Subcutaneous adipose tissue (tissue), 4 donors: ENCODE data around the gene JAKMIP1. TPM values are rescaled to one million over a fixed set of nuclear protein-coding genes. Genes with fewer than 3 reads are reported as not detected.

ENCODE experiments used
- total RNA-seq, 4 donors: library from RNA; depleted of rRNA; stranded (reverse); fragments of >200 nt; gene quantifications; one replicate each; pipeline ENCODE4 v1.1.0, GENCODE V29; 2016
- TF ChIP-seq, protein P1 (sequence below): fragments of 450-650 bp; IDR thresholded peaks from one replicate; pipeline ENCODE4 v1.5.1; 2016; ENCODE audit warnings: low read depth, mild to moderate bottlenecking, control low read depth, antibody characterized with exemption, moderate library complexity

Gene JAKMIP1
- under 1 TPM; 0.33 to 0.88 (median 0.36) TPM for total RNA-seq

DNA sequence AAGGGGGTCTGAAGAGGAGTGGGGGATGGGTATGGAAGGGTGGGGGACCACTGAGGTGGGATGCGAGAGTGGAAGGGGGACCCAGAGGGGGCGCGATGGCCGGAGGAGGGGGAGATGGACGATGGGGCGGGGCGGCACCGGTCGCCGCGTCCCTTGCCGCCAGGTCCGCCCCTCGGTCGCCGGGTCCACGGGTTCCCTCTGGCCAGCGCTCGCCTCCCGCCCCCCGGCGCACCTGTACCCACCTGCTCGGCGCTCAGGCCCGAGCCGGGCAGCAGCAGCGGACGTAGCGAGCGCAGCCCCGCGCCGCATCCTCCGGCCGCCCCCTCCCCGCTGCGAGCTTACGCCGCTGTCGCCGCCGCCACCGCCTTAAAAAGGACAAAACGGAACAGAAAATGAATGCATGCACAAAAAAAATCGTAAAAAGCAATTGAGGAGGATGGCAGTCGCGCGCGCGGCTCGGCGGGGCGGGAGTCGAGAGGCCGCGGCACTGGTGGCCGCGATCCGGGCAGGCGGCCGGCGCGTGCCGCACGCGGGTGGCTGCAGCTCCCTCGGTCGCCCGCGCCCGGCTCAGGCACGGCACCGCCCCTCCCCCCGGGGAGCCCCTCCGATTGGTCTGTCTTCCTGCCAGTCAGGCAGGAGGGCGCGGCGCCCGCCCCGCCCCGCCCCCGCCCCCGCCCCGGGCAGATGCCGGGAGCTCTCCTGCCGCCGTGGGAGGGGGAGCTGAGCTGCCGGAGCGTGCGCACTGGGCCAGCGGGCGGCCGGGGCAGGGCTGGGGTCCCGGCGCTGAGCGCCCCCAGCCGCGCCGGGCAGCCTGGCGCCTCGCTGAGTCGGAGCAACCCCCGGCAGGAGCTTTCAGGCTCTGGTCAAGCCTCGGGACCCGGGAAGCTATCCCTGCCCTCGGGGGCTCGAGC is at the start of gene JAKMIP1:
Gene JAKMIP1, minus strand, starts transcription at position 539 of the 911 bp plus-strand sequence. CDS start 87,699 bp downstream, outside the sequence.
- TF ChIP-seq, protein P1, sequence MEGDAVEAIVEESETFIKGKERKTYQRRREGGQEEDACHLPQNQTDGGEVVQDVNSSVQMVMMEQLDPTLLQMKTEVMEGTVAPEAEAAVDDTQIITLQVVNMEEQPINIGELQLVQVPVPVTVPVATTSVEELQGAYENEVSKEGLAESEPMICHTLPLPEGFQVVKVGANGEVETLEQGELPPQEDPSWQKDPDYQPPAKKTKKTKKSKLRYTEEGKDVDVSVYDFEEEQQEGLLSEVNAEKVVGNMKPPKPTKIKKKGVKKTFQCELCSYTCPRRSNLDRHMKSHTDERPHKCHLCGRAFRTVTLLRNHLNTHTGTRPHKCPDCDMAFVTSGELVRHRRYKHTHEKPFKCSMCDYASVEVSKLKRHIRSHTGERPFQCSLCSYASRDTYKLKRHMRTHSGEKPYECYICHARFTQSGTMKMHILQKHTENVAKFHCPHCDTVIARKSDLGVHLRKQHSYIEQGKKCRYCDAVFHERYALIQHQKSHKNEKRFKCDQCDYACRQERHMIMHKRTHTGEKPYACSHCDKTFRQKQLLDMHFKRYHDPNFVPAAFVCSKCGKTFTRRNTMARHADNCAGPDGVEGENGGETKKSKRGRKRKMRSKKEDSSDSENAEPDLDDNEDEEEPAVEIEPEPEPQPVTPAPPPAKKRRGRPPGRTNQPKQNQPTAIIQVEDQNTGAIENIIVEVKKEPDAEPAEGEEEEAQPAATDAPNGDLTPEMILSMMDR: no peak

DNA sequence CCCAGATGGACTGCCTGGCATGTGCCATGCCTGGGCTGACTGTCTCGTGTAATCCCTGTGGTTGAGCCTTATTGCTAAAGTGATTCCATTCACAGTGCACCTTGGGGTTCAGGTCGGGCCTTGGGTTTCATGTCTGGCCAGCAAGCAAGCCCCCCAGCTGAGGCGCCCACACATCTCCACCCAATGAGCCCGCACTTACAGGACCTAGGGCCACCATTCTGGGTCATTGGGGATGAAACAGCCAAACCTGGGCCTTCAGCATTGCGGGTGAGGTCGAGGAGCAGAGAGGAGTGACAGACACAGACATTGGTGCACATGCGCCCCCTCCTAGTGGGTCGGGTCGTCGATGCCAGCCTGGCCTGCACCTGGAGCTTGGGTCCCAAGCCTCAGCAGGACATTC is 48.0 kb upstream of the JAKMIP1 start:
- TF ChIP-seq, protein P1: no peak

DNA sequence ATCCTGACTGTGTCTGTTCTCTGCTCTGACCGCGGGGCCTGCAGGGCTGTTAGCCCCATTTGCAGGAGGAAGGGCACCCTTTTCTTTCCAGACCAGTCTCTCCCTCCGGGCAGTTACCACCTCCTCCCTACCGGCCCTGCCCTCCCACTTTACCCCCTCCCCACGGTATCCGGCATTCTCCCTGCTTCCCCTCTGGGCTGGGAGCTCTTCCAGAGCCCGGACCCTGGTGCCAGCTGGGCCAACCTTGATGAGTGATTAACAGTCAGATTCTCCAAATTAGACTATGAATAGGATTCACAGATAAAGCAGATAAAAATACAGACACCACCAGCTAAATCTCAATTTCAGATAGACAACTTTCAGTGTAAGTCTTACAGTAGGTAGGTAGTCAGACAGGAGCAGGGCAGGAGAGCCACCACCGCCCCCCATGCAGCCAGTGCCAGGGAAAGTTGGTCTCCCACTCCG is 45.9 kb upstream of the JAKMIP1 start:
- TF ChIP-seq, protein P1: no peak

DNA sequence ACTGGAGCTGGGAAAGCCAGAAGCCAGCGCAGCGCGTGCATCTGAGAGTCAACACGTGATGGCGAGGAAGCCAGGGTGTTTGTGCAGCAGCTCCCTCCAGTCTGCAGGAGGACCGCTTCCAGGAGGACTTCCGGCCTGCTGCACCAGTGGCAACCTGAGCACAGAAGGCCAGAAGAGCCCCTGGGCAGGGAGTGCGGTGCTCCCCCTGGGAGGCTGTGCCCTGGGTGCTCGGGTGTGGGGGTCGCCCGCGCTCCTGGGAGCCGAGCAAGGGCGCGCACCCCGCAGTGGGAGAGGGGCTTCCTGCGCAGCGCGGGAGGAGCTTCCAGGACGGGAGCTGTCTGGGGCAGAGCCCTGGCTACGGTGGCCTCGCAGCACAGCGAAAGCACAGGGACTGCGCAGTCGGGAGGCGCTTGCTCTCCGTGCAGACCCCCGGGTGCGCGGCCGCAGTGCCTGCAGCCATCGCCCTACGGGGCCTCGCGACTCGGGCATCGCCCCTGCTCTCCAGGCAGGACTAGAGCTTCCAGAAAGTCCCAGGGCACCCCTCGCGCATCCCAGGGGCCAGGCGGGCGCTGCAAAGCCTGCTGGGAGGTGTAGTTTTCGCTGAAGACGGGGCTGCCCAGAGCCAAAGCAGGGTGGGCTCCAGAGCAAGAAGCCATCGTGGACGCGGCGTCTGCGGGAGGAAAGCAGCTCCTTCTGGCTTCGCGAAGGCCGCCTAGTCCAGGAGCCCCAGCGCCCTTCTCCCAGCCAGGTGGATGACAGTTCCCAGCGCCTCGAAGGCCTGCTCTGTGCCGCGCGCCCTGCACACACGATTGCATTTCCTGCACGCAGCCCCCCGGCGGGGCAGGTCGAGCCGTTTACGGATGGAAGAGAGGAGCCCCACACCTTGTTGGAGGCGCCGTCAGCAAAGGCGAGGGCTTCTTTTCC is 45.2 kb upstream of the JAKMIP1 start:
- TF ChIP-seq, protein P1: no peak

DNA sequence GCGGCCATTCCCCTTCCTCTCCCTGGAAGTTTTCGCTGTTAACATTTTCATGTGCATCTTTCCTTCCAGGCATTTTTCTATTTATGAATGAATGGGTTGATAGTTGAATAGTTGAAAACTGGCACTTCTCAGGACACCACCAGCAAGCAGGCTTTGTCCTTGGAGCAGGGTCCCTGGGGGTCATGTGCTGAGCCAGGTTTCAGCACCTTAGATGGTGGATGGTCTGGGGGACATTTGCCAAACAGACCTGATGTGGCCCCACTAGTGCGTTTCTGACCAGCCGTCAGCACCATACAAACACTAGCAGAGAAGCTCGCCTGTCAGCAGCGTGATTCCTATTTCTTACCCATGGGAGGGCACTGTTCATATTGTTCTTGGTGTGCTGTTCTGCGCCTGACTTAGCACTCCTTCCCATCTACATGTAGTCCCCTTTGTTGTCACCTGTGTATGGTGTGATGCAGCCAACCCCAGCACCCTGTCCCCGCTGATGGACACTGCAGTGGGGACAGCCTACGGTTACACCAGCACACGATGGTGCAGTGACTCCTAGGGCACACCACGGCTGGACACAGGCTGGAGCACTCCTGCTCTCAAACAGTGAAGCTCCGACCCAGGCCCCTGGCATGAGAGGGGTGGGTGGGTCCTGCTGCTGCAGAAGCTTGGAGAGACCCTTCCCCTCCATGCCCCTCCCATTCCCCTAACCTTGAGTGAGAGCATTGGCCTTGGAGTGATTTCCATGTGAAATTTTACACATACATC is 42.1 kb upstream of the JAKMIP1 start:
- TF ChIP-seq, protein P1: no peak

DNA sequence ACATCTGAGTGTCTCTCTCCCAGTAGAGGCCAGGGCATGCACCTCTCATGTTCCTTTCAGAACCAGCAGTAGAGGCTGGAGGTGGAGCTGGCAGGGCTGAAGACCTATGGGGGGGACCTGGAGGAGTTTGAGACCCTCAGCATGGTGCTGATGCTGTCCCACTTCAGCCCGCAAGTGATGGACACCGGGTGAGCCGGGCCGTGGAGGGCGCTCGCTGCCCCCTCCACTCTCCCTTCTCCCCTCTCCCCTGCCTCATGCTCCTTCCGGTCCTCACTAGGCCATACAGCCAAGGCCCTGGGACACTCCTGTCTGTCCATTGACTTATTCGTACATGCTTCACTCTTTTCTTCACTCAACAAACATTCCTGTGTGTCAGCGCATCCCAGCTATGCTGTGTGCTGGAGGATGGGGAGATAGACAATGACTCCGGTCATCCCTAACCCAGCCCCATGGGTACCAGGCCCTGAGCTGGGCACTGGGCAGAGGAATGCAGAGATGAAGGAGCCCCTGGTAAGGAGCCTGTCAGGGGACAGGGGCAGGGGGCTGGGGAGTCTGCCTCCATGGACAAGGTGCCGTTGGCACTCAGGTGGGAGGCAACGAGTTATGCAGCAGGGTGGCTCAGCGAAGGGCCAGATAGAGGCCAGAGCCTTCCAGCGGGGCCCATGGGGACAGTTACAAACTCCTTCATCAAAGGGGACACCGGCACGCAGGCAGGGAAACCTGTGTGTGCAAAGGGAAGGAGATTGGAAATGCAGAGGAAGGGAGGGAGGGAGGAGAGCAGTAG is 40.9 kb upstream of the JAKMIP1 start:
- TF ChIP-seq, protein P1: no peak
